GM12878 (cell line): Measurements from ENCODE around the gene CSMD2. TPM values are rescaled to one million over a fixed set of nuclear protein-coding genes. Genes with fewer than 3 reads are reported as not detected.

Source experiments
- ATAC-seq: fragments of 200-7000 bp; cut with Tn5 transposase; 3 replicates; pipeline ENCODE4 v1.9.1; 2020; ENCODE audit warnings: mild to moderate bottlenecking, moderate library complexity
- BruUV-seq: library from RNA; stranded (reverse); fragments of 400-500 nt; replicated peaks from 2 replicates; lab custom pipeline; 2021; lab: Mats Ljungman, UMichigan
- CTCF ChIA-PET: fragments of 300-600 bp; sonication (Branson Sonifier 250); formaldehyde crosslinking; extraction: SDS; loops from one replicate; lab custom pipeline; 2021; ENCODE audit warnings: inconsistent platforms; lab: Yijun Ruan, JAX
- POLR2A ChIA-PET: fragments of 350-600 bp; formaldehyde crosslinking; extraction: SDS; loops from one replicate; lab custom pipeline; 2021; ENCODE audit warnings: inconsistent platforms; lab: Charles Lee
- RAD21 ChIA-PET: fragments of 300-600 bp; sonication (Branson Sonifier 250); formaldehyde crosslinking; loops from one replicate; lab custom pipeline; 2023; ENCODE audit warnings: antibody characterized with exemption; ENCODE audit not compliant: unreplicated experiment; lab: Charles Lee
- SMC1A ChIA-PET: fragments of 300-600 bp; sonication (Branson Sonifier 250); formaldehyde crosslinking; loops from one replicate; lab custom pipeline; 2023; ENCODE audit not compliant: unreplicated experiment, uncharacterized antibody; lab: Charles Lee
- DNase-seq: peaks from one replicate; pipeline ENCODE4 v3.0.0-alpha.2; 2011; ENCODE audit warnings: low read depth, low spot score
- FAIRE-seq: peaks from 3 replicates; lab custom pipeline; 2011; peaks lifted over from hg19 to GRCh38; lab: Jason Lieb, UNC
- H2AFZ ChIP-seq: 2 replicates; pipeline ENCODE4 v1.6.0; 2011; ENCODE audit warnings: low read depth, low read length, control low read depth; ENCODE audit not compliant: control insufficient read depth
- H3K27ac ChIP-seq: 2 replicates; pipeline ENCODE4 v1.5.1; 2011; ENCODE audit warnings: control low read depth; ENCODE audit not compliant: control insufficient read depth, insufficient read depth
- H3K27me3 ChIP-seq, 2 experiments: replicated peaks in 1 of 2; 2 replicates each; pipeline versions ENCODE4 v1.6.0 to v1.6.1; 2011; ENCODE audit warnings: low read length in 1 of 2; ENCODE audit not compliant: control insufficient read depth in 2 of 2, insufficient read depth in 2 of 2
- H3K36me3 ChIP-seq, 2 experiments: 2 replicates each; pipeline ENCODE4 v1.5.1; 2011; ENCODE audit warnings: low read length in 1 of 2; ENCODE audit not compliant: control insufficient read depth in 2 of 2, insufficient read depth in 2 of 2
- H3K4me1 ChIP-seq: 2 replicates; pipeline ENCODE4 v1.6.1; 2011; ENCODE audit warnings: mild to moderate bottlenecking, low read length, moderate library complexity, mixed read lengths; ENCODE audit not compliant: control insufficient read depth, insufficient read depth
- H3K4me2 ChIP-seq: 2 replicates; pipeline ENCODE4 v1.6.0; 2011; ENCODE audit warnings: control low read depth; ENCODE audit not compliant: control insufficient read depth, insufficient read depth
- H3K4me3 ChIP-seq: fragments of 200-600 bp; sonication (generic); 2 replicates; pipeline ENCODE4 v1.5.1; 2016
- H3K79me2 ChIP-seq: 2 replicates; pipeline ENCODE4 v1.6.0; 2011; ENCODE audit warnings: low read length; ENCODE audit not compliant: control insufficient read depth, insufficient read depth
- H3K9ac ChIP-seq: 2 replicates; pipeline ENCODE4 v1.8.0; 2011; ENCODE audit warnings: low read length, control low read depth, mixed read lengths; ENCODE audit not compliant: control insufficient read depth, insufficient read depth
- H3K9me3 ChIP-seq: replicated peaks from 3 replicates; pipeline ENCODE4 v1.5.1; 2011; ENCODE audit warnings: mild to moderate bottlenecking, low read length; ENCODE audit not compliant: control insufficient read depth, insufficient read depth
- H4K20me1 ChIP-seq: 2 replicates; pipeline ENCODE4 v1.6.0; 2011; ENCODE audit not compliant: control insufficient read depth, insufficient read depth
- BACH1 ChIP-seq: fragments of 450-650 bp; IDR thresholded peaks from 2 replicates; pipeline ENCODE4 v1.6.1; 2017; ENCODE audit warnings: mild to moderate bottlenecking, borderline replicate concordance
- BHLHE40 ChIP-seq, 2 experiments: fragments of 450-650 bp in 1 of 2; IDR thresholded peaks; 2 replicates each; pipeline ENCODE4 v1.6.1; 2011 to 2017; ENCODE audit warnings: low read depth in 2 of 2, borderline replicate concordance in 1 of 2, improper control_type of control experiment in 1 of 2, low read length in 1 of 2, mild to moderate bottlenecking in 1 of 2
- PML ChIP-seq: IDR thresholded peaks from 2 replicates; pipeline ENCODE4 v1.6.1; 2012; ENCODE audit warnings: low read length, inconsistent platforms
- POLR2AphosphoS5 ChIP-seq: IDR thresholded peaks from 2 replicates; pipeline ENCODE4 v1.6.1; 2011; ENCODE audit warnings: mild to moderate bottlenecking, low read length, inconsistent platforms
- POU2F2 ChIP-seq: IDR thresholded peaks from 3 replicates; pipeline ENCODE4 v1.6.1; 2011; ENCODE audit warnings: low read depth, mild to moderate bottlenecking, low read length, borderline replicate concordance
- SREBF1 ChIP-seq: IDR thresholded peaks from 2 replicates; pipeline ENCODE4 v1.6.1; 2012; ENCODE audit warnings: mild to moderate bottlenecking, low read length
- YBX1 ChIP-seq: fragments of 450-650 bp; IDR thresholded peaks from 2 replicates; pipeline ENCODE4 v1.6.1; 2016; ENCODE audit warnings: antibody characterized with exemption
- WGBS: methylation state at CpG from one replicate; pipeline ENCODE4 v1.1.6; 2016; ENCODE audit warnings: low lambda C conversion rate; ENCODE audit not compliant: insufficient replicate concordance, insufficient coverage; ENCODE audit errors: missing lambda C conversion rate; 5-methylcytosine and 5-hydroxymethylcytosine counted together
- in situ Hi-C: fragments of 300-500 bp; cut with MboI; formaldehyde crosslinking; loops from 9 replicates; pipeline ENCODE4 v1.14.3; 2018; ENCODE audit warnings: mixed read lengths
- intact Hi-C: fragments of 100-400 bp; cut with micrococcal nuclease; formaldehyde crosslinking; loops from one replicate; pipeline ENCODE4 v1.14.2; 2022; ENCODE audit not compliant: unreplicated experiment
- polyA plus RNA-seq, 11 experiments: library from polyadenylated mRNA; depleted of rRNA in 4 of 11; unstranded in 6 of 11; stranded (reverse) in 5 of 11; fragments of >200 nt; fragmentation: Nextera tagmentation in 4 of 11; fragmentation: Illumina TruSeq in 1 of 11; extraction: Ambion mirVana in 4 of 11; extraction: Trizol in 1 of 11; gene quantifications; 1 replicate in 1 of 11; 2 replicates in 10 of 11; pipeline versions ENCODE4 v1.2.1 to v1.2.3, GENCODE V29; 2011 to 2016; ENCODE audit warnings: inconsistent platforms in 2 of 11, missing spikeins in 2 of 11, low read depth in 1 of 11
- total RNA-seq, 4 experiments: library from RNA; depleted of rRNA in 3 of 4; stranded (reverse); fragments of >200 nt in 3 of 4; fragmentation: Illumina TruSeq in 1 of 4; extraction: Trizol in 1 of 4; gene quantifications; 2 replicates each; pipeline versions ENCODE4 v1.2.1 to v1.2.3, GENCODE V29; 2013 to 2021
- TF ChIP-seq, protein P1 (sequence below): IDR thresholded peaks from 2 replicates; pipeline ENCODE4 v1.6.1; 2012; ENCODE audit warnings: low read depth, low read length, improper control_type of control experiment
- TF ChIP-seq, protein P2 (sequence below): IDR thresholded peaks from 2 replicates; pipeline ENCODE4 v1.6.1; 2012; ENCODE audit warnings: low read depth, low read length, improper control_type of control experiment
- TF ChIP-seq, protein P3 (sequence below): fragments of 150-350 bp; IDR thresholded peaks from 2 replicates; pipeline ENCODE4 v1.6.1; 2016; ENCODE audit warnings: low read depth, low read length

CSMD2 gene
- total and polyA plus RNA-seq, 10 of the 15 experiments (the other 5 are each of a cell fraction or from before 2014, with no cell fraction given), result under 0.01 TPM; not detected in 9

DNA sequence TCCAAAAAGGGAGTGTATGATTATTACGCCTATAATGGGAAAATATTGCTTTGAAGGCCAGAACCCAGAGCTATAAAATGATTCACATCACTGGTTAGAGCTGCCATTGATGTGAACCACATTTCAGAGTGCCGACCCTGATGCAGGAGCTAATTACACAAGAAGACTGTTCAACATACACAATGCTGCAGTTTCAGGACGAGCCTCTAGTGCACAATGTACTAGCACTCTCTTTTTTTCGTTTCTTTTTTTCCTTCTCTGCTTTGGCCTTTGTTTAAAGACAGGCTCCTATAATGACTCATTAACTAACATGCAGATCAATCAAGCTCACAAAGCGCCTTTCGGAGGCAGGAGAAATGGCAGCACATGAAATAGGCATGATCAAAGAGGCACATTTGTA is 367.2 kb downstream of the CSMD2 start:
- no peaks in the 10 kb centered on the region for H3K36me3 ChIP-seq
- TF ChIP-seq YBX1 (no peak), BHLHE40 (IDR thresholded peaks at IDR 0.05; ENCODE audit: borderline replicate concordance in 1 of 2, low read depth in 2 of 2, low read length in 1 of 2) (no peak), BACH1 (no peak), POU2F2 (no peak), SREBF1 (no peak), POLR2AphosphoS5 (no peak), PML (no peak)
- TF ChIP-seq, protein P1, sequence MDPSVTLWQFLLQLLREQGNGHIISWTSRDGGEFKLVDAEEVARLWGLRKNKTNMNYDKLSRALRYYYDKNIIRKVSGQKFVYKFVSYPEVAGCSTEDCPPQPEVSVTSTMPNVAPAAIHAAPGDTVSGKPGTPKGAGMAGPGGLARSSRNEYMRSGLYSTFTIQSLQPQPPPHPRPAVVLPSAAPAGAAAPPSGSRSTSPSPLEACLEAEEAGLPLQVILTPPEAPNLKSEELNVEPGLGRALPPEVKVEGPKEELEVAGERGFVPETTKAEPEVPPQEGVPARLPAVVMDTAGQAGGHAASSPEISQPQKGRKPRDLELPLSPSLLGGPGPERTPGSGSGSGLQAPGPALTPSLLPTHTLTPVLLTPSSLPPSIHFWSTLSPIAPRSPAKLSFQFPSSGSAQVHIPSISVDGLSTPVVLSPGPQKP, result no peak
- TF ChIP-seq, protein P2, sequence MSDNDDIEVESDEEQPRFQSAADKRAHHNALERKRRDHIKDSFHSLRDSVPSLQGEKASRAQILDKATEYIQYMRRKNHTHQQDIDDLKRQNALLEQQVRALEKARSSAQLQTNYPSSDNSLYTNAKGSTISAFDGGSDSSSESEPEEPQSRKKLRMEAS, result no peak
- TF ChIP-seq, protein P3, sequence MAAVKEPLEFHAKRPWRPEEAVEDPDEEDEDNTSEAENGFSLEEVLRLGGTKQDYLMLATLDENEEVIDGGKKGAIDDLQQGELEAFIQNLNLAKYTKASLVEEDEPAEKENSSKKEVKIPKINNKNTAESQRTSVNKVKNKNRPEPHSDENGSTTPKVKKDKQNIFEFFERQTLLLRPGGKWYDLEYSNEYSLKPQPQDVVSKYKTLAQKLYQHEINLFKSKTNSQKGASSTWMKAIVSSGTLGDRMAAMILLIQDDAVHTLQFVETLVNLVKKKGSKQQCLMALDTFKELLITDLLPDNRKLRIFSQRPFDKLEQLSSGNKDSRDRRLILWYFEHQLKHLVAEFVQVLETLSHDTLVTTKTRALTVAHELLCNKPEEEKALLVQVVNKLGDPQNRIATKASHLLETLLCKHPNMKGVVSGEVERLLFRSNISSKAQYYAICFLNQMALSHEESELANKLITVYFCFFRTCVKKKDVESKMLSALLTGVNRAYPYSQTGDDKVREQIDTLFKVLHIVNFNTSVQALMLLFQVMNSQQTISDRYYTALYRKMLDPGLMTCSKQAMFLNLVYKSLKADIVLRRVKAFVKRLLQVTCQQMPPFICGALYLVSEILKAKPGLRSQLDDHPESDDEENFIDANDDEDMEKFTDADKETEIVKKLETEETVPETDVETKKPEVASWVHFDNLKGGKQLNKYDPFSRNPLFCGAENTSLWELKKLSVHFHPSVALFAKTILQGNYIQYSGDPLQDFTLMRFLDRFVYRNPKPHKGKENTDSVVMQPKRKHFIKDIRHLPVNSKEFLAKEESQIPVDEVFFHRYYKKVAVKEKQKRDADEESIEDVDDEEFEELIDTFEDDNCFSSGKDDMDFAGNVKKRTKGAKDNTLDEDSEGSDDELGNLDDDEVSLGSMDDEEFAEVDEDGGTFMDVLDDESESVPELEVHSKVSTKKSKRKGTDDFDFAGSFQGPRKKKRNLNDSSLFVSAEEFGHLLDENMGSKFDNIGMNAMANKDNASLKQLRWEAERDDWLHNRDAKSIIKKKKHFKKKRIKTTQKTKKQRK, result no peak
- no peaks in the 10 kb centered on the region for H4K20me1 ChIP-seq
- H3K27ac ChIP-seq, result no peak overlapping the region
- WGBS, result 33% methylated on average over 6 of the region's 6 CpGs
- ChIA-PET POLR2A (no interaction called here), SMC1A (no interaction called here), RAD21 (no interaction called here), CTCF (no interaction called here)
- no peak for ATAC-seq
- H3K27me3 ChIP-seq, result no peaks in the 10 kb centered on the region
- no peaks in the 10 kb centered on the region; the same call in 2 of the 3 replicates for H3K9me3 ChIP-seq
- no peak for FAIRE-seq
- BruUV-seq, result no TSS peak
- intact Hi-C loops (no loop called here), in situ Hi-C loops (no loop called here)
- no peak overlapping the region for H2AFZ ChIP-seq
- no peak for DNase-seq
- H3K79me2 ChIP-seq, result no peaks in the 10 kb centered on the region
- H3K9ac ChIP-seq, result no peak overlapping the region
- H3K4me1 ChIP-seq, result no peaks in the 10 kb centered on the region
- no peak overlapping the region for H3K4me2 ChIP-seq
- no peak overlapping the region for H3K4me3 ChIP-seq
